ENCODE data around the gene GRK6. TPM values are rescaled to one million over a fixed set of nuclear protein-coding genes. Genes with fewer than 3 reads are reported as not detected.

Gene GRK6
- total RNA-seq, 4 donors from 2014 or later = 29.1 to 62.2 (median 37.1) TPM

GRCh38 chr5:177478711-177479646 is 52.5 kb downstream of the GRK6 start:
- peaks cover 27% of the 10 kb centered on the region for H3K4me1 ChIP-seq
- no peak overlapping the region for H3K4me3 ChIP-seq
- peak; percentile 92 to 93 for DNase-seq (ENCODE audit: low spot score in 2 of 2)
- 35% methylated on average over 18 of the region's 18 CpGs for WGBS
- H3K36me3 ChIP-seq = no peaks in the 10 kb centered on the region
- H3K27me3 ChIP-seq = no peaks in the 10 kb centered on the region
- H3K27ac ChIP-seq = peak overlapping the region; percentile 50
- TF ChIP-seq EP300 (IDR thresholded peaks at IDR 0.05) (no peak), POLR2AphosphoS5 (IDR thresholded peaks at IDR 0.05) (peak in 2 of 3 donors; percentile 43 to 44)
- no peaks in the 10 kb centered on the region for H3K9me3 ChIP-seq

- Histone ChIP-seq H3K9me3 (no peaks in the 10 kb centered on the region), H3K36me3 (no peaks in the 10 kb centered on the region), H3K27me3 (no peaks in the 10 kb centered on the region), H3K4me1 (peaks cover 23% of the 10 kb centered on the region), H3K27ac (peak overlapping the region; percentile 50), H3K4me3 (no peak overlapping the region)
- DNase-seq (ENCODE audit: low spot score in 2 of 2) = no peak
- 31% methylated on average over 14 of the region's 14 CpGs for WGBS
- no peak for TF ChIP-seq EP300 (IDR thresholded peaks at IDR 0.05)
- no peak for TF ChIP-seq POLR2AphosphoS5 (IDR thresholded peaks at IDR 0.05)
- no peak for TF ChIP-seq CTCF (IDR thresholded peaks at IDR 0.05)
- TF ChIP-seq POLR2A (IDR thresholded peaks at IDR 0.05) = no peak
Observed at GRCh38 chr5:177479774-177480173, 53.3 kb downstream of the GRK6 start.

DNA sequence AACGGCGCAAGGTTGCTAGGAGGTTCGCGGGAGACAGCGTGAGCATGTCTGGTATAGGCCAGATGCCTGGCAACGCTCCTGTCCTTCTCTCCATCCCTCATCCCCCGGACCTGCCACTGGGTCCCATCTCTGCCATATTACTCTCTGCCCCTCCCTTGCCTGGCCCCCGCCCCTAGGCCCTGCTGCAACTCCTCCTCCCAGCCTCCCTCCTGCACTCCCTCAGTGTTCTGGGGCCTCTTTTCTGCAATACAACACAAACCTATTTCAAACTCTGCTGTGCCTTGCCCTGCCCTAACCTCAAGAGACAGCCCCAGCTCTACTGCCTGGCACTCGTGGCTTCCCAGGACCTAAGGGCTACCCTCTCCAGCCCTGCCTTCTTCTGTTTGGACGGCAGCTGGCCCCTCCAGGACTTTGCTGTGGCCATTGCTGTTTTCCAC is 55.9 kb downstream of the GRK6 start:
- WGBS = 88% methylated on average over 10 of the region's 10 CpGs
- Histone ChIP-seq H3K4me1 (peaks cover 14% of the 10 kb centered on the region), H3K4me3 (no peak overlapping the region), H3K9me3 (no peaks in the 10 kb centered on the region), H3K36me3 (peaks cover 19% of the 10 kb centered on the region), H3K27ac (no peak overlapping the region), H3K27me3 (no peaks in the 10 kb centered on the region)
- DNase-seq (ENCODE audit: low spot score in 2 of 2) = no peak
- TF ChIP-seq EP300 (IDR thresholded peaks at IDR 0.05) (no peak), CTCF (IDR thresholded peaks at IDR 0.05) (no peak), POLR2A (IDR thresholded peaks at IDR 0.05) (no peak), POLR2AphosphoS5 (IDR thresholded peaks at IDR 0.05) (no peak)

- no peaks in the 10 kb centered on the region for H3K9me3 ChIP-seq
- peaks cover 14% of the 10 kb centered on the region for H3K4me1 ChIP-seq
- TF ChIP-seq POLR2A (IDR thresholded peaks at IDR 0.05) (no peak), CTCF (IDR thresholded peaks at IDR 0.05) (no peak)
- 98% methylated on average over 8 of the region's 9 CpGs for WGBS
- H3K36me3 ChIP-seq = peaks cover 25% of the 10 kb centered on the region
- H3K27me3 ChIP-seq = no peaks in the 10 kb centered on the region
- H3K4me3 ChIP-seq = no peak overlapping the region
- DNase-seq (ENCODE audit: low spot score in 2 of 2) = no peak
- H3K27ac ChIP-seq = no peak overlapping the region
Observed at GRCh38 chr5:177483042-177483441, 56.6 kb downstream of the GRK6 start.

DNA sequence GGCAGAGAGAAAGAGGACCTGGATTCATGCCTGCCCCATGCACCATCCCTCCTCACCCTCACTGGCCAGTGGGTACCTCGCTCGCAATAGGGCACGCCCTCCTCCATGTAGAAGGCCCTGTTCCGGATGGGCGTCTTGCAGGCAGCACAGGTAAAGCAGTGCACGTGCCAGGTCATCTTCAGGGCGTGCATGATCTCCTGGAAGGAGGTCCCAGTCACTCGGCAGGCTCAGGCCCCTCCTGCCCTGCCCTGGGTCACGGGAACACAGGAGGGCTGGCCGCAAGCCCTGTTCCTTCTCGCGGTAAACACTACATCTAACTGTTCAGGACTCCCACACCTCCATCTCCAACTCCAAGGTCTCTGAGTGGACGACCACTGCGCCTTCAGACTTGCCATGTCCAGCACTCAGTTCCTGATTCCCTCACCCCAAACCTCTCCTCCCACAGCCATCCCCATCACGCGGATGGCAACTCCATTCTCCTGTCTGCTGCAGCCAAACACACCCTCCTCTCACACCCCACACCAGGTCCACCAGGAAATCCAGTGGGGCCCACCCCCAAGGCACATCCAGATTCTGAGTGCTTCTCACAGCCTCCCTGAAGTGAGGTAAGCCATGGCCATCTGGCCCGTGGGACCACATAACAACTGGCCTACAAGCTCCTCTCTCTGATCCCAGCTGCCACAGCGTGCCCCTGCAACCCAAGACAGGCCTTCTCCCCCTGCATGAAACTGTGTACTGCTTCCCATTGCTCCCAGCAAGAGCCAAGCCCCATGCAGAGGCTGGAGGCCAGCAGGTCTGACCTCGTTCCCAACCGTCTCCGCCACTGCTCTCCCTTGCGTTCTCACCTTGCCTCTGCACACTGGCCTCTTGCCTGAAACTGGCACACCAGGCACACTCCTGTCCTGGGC is 57.8 kb downstream of the GRK6 start:
- no peak overlapping the region for H3K4me3 ChIP-seq
- peaks cover 36% of the 10 kb centered on the region for H3K36me3 ChIP-seq
- no peak for DNase-seq (ENCODE audit: low spot score in 2 of 2)
- H3K27ac ChIP-seq = no peak overlapping the region
- H3K4me1 ChIP-seq = peaks cover 5% of the 10 kb centered on the region
- no peaks in the 10 kb centered on the region for H3K27me3 ChIP-seq
- 88% methylated on average over 20 of the region's 22 CpGs for WGBS
- H3K9me3 ChIP-seq = no peaks in the 10 kb centered on the region
- TF ChIP-seq EP300 (IDR thresholded peaks at IDR 0.05) (no peak), POLR2AphosphoS5 (IDR thresholded peaks at IDR 0.05) (no peak), POLR2A (IDR thresholded peaks at IDR 0.05) (no peak)
